GM12875 (cell line): ENCODE results near the gene TMEM45A.
"Not testable (repeated sequence)": the region's sequence is repeated elsewhere in the genome, so short reads cannot be mapped to it uniquely, and the experiment has no call there.

Experiments used
- H3K4me3 ChIP-seq: one replicate; pipeline ENCODE4 v1.5.1; 2011; ENCODE audit warnings: low read depth, low read length, control low read depth
- CTCF ChIP-seq: IDR thresholded peaks from 2 replicates; pipeline ENCODE4 v1.5.1; 2011; ENCODE audit warnings: low read depth, mild to moderate bottlenecking, control low read depth, inconsistent platforms, low read length, moderate library complexity, borderline replicate concordance; ENCODE audit not compliant: insufficient read depth

The TMEM45A gene

DNA sequence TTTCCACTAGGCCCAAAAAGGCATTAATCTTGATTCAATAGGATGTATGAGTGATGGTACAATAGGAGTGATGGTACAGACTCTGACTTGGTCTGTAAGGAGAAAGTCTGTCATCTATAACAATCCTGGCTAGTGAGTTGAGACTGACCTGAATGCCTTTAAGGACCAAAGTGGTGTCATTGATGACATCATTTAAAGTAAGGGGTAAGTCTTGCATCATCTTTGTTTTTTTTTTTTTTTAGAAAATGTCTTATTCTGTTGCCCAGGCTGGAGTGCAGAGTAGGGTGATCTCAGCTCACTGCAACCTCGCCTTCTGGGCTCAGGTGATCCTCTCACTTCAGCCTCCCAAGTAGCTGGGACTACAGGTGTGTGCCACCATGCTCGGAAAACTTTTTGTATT is 5.6 kb upstream of the TMEM45A start:
- TF ChIP-seq CTCF: no peak
- H3K4me3 ChIP-seq: no peak overlapping the region

DNA sequence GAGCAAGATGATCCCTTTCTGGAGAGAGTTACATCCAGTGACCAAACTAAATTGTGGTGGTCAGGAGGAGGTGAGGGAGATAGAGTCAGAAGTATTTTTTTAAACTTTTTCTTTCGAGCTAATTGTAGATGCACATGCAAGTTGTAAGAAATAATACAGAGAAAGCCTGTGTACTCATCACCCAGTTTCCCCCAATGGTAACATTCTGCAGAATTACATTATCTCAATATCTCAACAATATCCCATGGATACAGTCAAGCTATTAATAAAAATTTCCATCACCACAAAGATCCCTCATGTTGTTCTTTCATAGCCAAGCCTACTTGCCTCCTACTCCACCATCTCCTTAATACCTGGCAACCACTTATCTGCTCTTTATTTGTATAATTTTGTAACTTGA is 3.3 kb upstream of the TMEM45A start:
- no peak for TF ChIP-seq CTCF
- no peak overlapping the region for H3K4me3 ChIP-seq

GRCh38 chr3:100496711-100497261 is 4.4 kb downstream of the TMEM45A start:
- TF ChIP-seq CTCF: no peak

DNA sequence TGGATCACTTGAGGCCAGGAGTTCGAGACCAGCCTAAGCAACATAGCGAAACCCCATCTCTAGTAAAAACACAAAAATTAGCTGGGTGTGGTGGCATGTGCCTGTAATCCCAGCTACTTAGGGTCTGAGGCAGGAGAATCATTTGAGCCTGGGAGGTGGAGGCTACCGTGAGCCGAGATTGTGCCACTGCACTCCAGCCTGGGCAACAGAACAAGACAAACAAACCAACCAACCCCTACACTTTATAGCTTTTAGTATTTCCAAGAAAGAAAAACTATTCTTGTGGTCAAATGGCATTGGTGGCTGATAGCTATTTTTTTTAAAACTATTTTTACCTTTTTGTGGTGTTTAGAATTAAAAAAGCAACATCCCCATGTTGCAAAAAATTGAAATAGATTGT is 7.2 kb downstream of the TMEM45A start:
- H3K4me3 ChIP-seq: no peak overlapping the region
- no peak for TF ChIP-seq CTCF

More at GRCh38 chr3:100496711-100497261, 4.4 kb downstream of the TMEM45A start:
- no peak overlapping the region for H3K4me3 ChIP-seq

DNA sequence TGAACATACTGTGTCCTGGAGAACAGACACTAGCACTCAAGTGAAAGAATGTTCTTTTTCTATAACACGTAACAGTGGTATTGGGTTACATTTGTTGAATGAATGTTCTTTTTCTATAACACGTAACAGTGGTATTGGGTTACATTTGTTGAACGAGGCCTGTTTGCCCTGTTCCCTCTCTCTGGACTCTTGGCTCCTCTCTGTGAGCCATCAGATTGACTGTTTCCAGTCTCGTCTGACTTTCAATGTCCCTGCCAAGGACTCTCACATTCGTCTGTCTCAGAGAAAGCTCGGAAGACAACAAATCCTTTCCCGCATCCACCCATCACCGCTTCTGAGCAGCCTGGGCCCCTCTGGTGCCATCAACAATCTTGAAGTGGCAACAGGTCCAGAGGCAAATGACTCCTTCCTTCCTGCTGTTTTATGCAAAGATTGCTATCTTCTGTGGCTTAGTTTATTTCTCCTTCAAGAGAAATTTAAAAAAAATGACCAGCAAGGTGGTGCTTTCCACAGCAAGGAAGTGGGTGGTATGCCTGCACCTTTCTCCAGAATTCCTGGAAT is 8.0 kb downstream of the TMEM45A start:
- no peak for TF ChIP-seq CTCF
- H3K4me3 ChIP-seq: no peak overlapping the region

DNA sequence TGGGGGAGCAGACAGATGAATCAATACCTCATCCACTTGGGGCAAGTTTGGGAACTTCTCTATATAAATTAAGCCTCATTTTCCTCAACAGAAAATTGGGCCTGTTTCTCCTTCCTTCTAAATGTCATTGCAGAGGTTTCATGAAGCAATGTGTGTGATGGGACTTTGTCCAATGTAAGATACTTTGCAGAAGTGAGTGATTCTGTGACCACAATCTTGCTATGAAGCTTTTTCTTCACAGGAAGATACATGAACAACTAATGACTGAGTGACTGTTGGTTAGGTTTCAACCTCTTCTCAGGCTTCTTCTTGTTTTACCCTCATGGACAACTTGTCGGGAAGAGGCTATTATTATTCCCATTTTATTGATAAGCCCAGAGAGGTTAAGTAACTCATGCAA is 11.0 kb downstream of the TMEM45A start:
- no peak for TF ChIP-seq CTCF
- H3K4me3 ChIP-seq: no peak overlapping the region

DNA sequence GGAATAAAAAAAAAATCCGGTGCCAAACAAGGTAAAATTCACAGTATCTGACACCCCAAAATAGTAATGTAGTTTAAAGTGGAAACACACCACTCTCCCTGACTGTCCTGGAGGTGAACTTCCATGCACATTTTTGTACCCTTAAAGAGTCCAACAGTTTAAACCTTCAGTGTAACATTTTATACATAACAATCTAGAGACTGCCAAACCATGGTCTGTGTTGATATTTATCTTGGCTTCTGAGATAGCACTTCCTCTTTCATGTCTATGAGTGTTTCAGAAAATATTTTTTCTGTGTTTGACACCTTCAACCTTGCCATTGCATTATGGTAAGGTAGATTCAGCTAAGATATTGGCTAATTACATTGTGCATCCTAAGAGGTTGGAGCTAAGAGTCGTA is 13.9 kb downstream of the TMEM45A start:
- no peak for TF ChIP-seq CTCF
- no peak overlapping the region for H3K4me3 ChIP-seq

GRCh38 chr3:100509818-100510217 is 17.4 kb downstream of the TMEM45A start:
- not testable (repeated sequence) for H3K4me3 ChIP-seq
